ENCODE measurements around the gene SORBS1.

The SORBS1 gene

GRCh38 chr10:95545981-95546380, 15.2 kb downstream of the SORBS1 start:
- DNase-seq, result no peak
- Histone ChIP-seq H3K9me3 (no peaks in the 10 kb centered on the region), H3K4me3 (peak overlapping the region in 1 of 2 donors; percentile 1), H3K27ac (peak overlapping the region; percentile 88 to 89), H3K27me3 (no peaks in the 10 kb centered on the region), H3K4me1 (peaks cover 5 to 100% (median 88%) of the 10 kb centered on the region in 4 donors), H3K36me3 (no peaks in the 10 kb centered on the region)
- TF ChIP-seq CTCF (IDR thresholded peaks at IDR 0.05), result no peak
- intact Hi-C loops (cut with DNase I; ENCODE audit: low total_unique reads), result no loop called here

- intact Hi-C loops (cut with DNase I; ENCODE audit: low total_unique reads), result no loop called here
- Histone ChIP-seq H3K9me3 (no peaks in the 10 kb centered on the region), H3K36me3 (no peaks in the 10 kb centered on the region), H3K27ac (peak overlapping the region; percentile 88 to 89), H3K4me1 (peaks cover 5 to 100% (median 90%) of the 10 kb centered on the region in 4 donors), H3K4me3 (peak overlapping the region in 1 of 2 donors; percentile 33), H3K27me3 (no peaks in the 10 kb centered on the region)
- DNase-seq, result peak in 1 of 2 donors; percentile 63
- TF ChIP-seq CTCF (IDR thresholded peaks at IDR 0.05), result no peak
Measured at GRCh38 chr10:95544783-95545500, 16.2 kb downstream of the SORBS1 start.

- Histone ChIP-seq H3K4me3 (peak overlapping the region in 1 of 2 donors; percentile 33), H3K27ac (peak overlapping the region; percentile 88 to 89), H3K27me3 (no peaks in the 10 kb centered on the region), H3K9me3 (no peaks in the 10 kb centered on the region), H3K36me3 (peaks cover 0 to 3% (median 0%) of the 10 kb centered on the region in 3 donors), H3K4me1 (peaks cover 5 to 100% (median 90%) of the 10 kb centered on the region in 4 donors)
- intact Hi-C loops (cut with DNase I; ENCODE audit: low total_unique reads), result no loop called here
- no peak for DNase-seq
- no peak for TF ChIP-seq CTCF (IDR thresholded peaks at IDR 0.05)
Measured at GRCh38 chr10:95543459-95543858, 17.7 kb downstream of the SORBS1 start.

GRCh38 chr10:95542761-95543160, 18.4 kb downstream of the SORBS1 start:
- Histone ChIP-seq H3K36me3 (peaks cover 0 to 5% (median 0%) of the 10 kb centered on the region in 3 donors), H3K27me3 (no peaks in the 10 kb centered on the region), H3K9me3 (no peaks in the 10 kb centered on the region), H3K4me1 (peaks cover 5 to 100% (median 89%) of the 10 kb centered on the region in 4 donors), H3K27ac (peak overlapping the region; percentile 88 to 89), H3K4me3 (peak overlapping the region in 1 of 2 donors; percentile 9)
- intact Hi-C loops (cut with DNase I; ENCODE audit: low total_unique reads), result no loop called here
- no peak for TF ChIP-seq CTCF (IDR thresholded peaks at IDR 0.05)
- no peak for DNase-seq

GRCh38 chr10:95542330-95542729, 18.8 kb downstream of the SORBS1 start:
- peak overlapping the region; percentile 88 to 89 for H3K27ac ChIP-seq
- peaks cover 5 to 100% (median 90%) of the 10 kb centered on the region in 4 donors for H3K4me1 ChIP-seq

More at GRCh38 chr10:95542330-95542729, 18.8 kb downstream of the SORBS1 start:
- no peaks in the 10 kb centered on the region for H3K9me3 ChIP-seq
- no peak for TF ChIP-seq CTCF (IDR thresholded peaks at IDR 0.05)
- DNase-seq, result no peak
- H3K27me3 ChIP-seq, result no peaks in the 10 kb centered on the region
- H3K4me3 ChIP-seq, result peak overlapping the region in 1 of 2 donors; percentile 9
- intact Hi-C loops (cut with DNase I; ENCODE audit: low total_unique reads), result no loop called here
- peaks cover 0 to 5% (median 0%) of the 10 kb centered on the region in 3 donors for H3K36me3 ChIP-seq
